ENCODE measurements around the gene KDELR1. TPM values are rescaled to one million over a fixed set of nuclear protein-coding genes. Genes with fewer than 3 reads are reported as not detected.
A peak's percentile ranks its signal among the peaks of the same experiment; 100 is the strongest.

Gene KDELR1
- 47.7 TPM for total RNA-seq (ENCODE audit: insufficient read depth, low replicate concordance)

- DNase-seq (ENCODE audit: low spot score), result peak; percentile 83
Observed at GRCh38 chr19:48391100-48392005, at the start of gene KDELR1. Gene KDELR1, minus strand, starts transcription at chr19:48391551. Its CDS starts 193 bp downstream, at chr19:48391358.

GRCh38 chr19:48436586-48436985, 45.2 kb upstream of the KDELR1 start:
- DNase-seq (ENCODE audit: low spot score), result no peak

GRCh38 chr19:48433337-48433736, 42.0 kb upstream of the KDELR1 start:
- DNase-seq (ENCODE audit: low spot score), result no peak

GRCh38 chr19:48428670-48429069, 37.3 kb upstream of the KDELR1 start:
- no peak for DNase-seq (ENCODE audit: low spot score)

- DNase-seq (ENCODE audit: low spot score), result peak; percentile 49
Observed at GRCh38 chr19:48424694-48425219, 33.4 kb upstream of the KDELR1 start.

GRCh38 chr19:48421548-48421947, 30.2 kb upstream of the KDELR1 start:
- peak; percentile 49 for DNase-seq (ENCODE audit: low spot score)

- DNase-seq (ENCODE audit: low spot score), result peak; percentile 51
Observed at GRCh38 chr19:48419158-48419920, 28.0 kb upstream of the KDELR1 start.

GRCh38 chr19:48418317-48419064, 27.1 kb upstream of the KDELR1 start:
- DNase-seq (ENCODE audit: low spot score), result no peak

GRCh38 chr19:48417421-48417820, 26.1 kb upstream of the KDELR1 start:
- no peak for DNase-seq (ENCODE audit: low spot score)

GRCh38 chr19:48415806-48416221, 24.5 kb upstream of the KDELR1 start:
- no peak for DNase-seq (ENCODE audit: low spot score)

GRCh38 chr19:48415395-48415794, 24.0 kb upstream of the KDELR1 start:
- DNase-seq (ENCODE audit: low spot score), result no peak

- DNase-seq (ENCODE audit: low spot score), result no peak
Observed at GRCh38 chr19:48413879-48414587, 22.7 kb upstream of the KDELR1 start.

- DNase-seq (ENCODE audit: low spot score), result no peak
Observed at GRCh38 chr19:48405850-48406249, 14.5 kb upstream of the KDELR1 start.

- no peak for DNase-seq (ENCODE audit: low spot score)
Observed at GRCh38 chr19:48405010-48405659, 13.8 kb upstream of the KDELR1 start.

- DNase-seq (ENCODE audit: low spot score), result peak; percentile 61
Observed at GRCh38 chr19:48403606-48404005, 12.3 kb upstream of the KDELR1 start.

GRCh38 chr19:48401287-48401686, 9.9 kb upstream of the KDELR1 start:
- no peak for DNase-seq (ENCODE audit: low spot score)

GRCh38 chr19:48400018-48400742, 8.8 kb upstream of the KDELR1 start:
- DNase-seq (ENCODE audit: low spot score), result peak; percentile 60

- DNase-seq (ENCODE audit: low spot score), result peak; percentile 79
Observed at GRCh38 chr19:48398375-48399235, 7.3 kb upstream of the KDELR1 start.

- no peak for DNase-seq (ENCODE audit: low spot score)
Observed at GRCh38 chr19:48398102-48398374, 6.7 kb upstream of the KDELR1 start.
